LHCN-M2 (cell line): ENCODE measurements around the gene FYB2. TPM values are rescaled to one million over a fixed set of nuclear protein-coding genes. Genes with fewer than 3 reads are reported as not detected.

Source experiments
- DNase-seq: peaks from one replicate; pipeline ENCODE4 v3.0.0-alpha.2; 2012; ENCODE audit warnings: low read depth
- total RNA-seq: library from RNA; depleted of rRNA; stranded (reverse); fragments of >200 nt; gene quantifications from 2 replicates; pipeline ENCODE4 v1.2.3, GENCODE V29; 2014

The FYB2 gene
- total RNA-seq, 1 experiment from 2014 or later: not detected

DNA sequence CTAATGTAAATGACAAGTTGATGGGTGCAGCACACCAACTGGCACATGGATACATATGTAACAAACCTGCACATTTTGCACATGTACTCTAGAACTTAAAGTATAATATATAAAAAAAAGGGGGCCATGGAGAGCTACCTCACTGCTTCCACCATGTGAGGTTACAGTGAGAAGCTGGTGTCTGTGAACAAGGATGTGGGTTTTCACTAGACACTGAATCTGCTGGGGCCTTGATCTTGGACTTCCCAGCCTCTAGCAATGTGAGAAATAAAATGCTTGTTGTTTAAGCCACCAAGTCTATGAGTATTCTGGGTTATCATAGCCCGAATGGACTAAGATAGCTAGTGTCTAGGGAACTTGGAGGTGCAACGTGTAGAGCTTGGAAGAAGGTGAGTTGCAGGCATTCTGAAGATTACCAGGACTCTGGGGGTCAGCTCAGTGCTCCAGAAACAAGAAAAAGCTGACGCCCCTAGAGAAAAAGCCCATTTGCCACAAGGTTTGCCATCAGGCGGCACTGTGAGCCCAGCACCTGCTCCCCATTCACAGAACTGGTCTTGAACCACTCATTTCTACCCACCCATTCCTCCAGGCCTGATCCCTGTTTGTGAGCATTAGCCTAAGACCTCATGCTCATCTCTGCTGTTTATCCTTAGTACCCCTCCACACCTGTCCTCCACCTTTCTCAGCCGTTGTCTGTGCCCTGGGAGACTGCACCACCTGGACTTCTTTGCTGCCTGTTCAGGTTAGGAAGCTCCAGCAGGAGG is 15.1 kb upstream of the FYB2 start:
- no peak for DNase-seq

DNA sequence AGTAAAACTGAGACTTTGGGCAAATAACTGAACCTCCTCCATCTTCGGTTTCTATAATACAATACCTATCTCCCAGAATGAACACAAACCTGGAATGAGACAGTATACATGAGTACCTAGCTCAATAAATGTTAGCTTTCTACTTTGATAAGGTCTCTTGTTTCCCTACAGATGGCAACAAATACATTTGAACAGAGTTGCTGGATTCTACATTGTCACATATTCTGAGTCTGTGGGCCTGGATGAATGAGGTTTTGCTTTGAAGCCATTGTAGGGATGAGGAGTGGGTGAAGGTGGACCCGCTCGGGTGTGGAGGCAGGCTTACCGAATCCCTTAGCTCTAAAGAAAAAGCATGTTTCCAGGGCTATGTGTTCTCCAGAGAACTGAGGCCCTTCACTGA is 13.9 kb upstream of the FYB2 start:
- DNase-seq: no peak

DNA sequence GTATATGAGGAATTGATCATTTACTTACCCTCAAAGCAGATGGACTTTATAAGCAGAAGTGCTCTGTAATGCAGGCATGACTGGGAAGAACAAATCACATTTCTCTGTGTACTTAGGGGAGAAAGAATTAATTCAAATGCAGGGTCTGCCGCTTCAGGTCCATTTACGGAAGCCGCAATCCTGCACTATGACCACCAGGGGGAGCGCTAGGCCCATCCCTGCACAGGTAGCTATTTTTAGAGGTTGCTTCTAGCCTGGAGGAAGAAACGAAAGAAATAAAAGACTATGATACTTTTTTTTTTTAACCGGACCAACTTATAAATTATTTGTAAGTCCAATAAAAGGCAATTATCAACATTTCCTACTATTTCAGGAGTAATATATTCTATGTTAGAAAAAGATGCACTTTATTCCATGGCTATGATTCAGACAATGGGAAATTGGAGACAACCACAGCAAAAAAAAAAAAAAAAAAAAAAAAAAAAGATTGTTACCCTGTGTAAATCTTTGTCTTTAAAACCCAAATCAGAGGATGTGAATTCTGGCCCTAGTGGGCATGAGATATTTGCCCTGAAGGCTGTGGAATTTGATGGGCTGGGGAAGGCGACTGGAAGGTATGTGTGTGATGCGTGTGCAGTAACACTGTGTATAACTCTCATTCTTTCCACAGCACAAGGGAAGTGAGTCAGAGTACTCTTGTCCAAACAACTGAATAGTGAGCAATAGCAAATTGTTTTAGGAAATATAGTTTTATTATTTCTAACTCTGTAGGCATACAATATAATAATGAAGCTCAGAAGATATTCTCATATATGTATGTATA is 12.9 kb upstream of the FYB2 start:
- peak; percentile 73 for DNase-seq

DNA sequence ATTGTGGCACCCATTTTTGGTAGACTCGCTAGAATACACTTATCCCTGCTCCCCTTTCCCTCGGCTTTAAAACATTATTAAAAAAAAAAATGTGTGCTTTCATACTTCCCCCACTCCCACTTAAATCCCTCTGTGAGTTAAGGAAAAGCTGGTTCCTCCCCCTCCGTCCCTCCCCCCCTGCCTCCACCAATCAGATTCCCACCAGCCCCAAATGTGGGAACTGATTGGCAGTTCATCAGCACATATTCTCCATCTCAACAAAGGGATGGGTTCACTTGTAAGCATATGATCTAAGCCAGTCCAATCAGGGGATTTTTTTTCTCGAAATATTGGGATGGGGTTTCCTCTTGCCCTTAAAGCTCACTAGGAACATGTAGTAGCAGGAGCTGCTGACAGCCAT is 10.8 kb upstream of the FYB2 start:
- DNase-seq: no peak

DNA sequence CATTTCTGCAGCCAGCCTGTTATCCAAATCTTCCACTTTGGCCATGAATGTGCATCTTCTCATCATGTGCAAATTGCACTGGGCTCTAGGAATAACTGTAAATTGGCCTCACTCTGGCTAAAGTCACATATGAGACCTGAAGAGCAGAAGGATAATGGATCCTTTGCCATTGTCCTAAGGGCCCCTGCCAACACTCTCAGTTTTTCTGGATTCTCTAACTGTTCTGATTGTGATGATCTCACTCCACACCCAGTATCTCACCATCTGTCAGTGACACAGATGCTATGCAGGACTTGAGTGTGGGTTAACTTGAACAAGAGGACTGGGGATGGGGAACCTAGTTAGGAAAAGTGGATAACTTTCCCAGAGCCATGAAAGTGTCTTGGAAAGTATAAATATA is 8.5 kb upstream of the FYB2 start:
- no peak for DNase-seq

DNA sequence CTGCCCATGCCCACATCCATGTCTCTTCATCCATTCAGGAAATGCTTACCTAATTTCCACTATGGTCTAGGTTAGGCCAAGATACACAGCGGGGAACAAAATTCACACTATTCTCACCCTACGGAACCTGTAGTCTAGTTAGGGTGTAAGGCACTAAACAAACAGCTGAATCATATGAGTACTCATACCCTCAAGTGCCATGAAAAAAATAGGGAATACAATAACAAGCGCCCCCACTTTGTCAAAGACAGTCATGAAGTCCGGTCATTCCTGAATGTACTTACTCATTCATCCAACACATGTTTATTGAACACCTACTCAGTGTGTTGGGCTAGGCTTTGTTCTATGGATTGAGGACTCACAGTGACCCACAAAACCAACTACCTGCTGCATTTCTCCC is 6.2 kb upstream of the FYB2 start:
- no peak for DNase-seq

DNA sequence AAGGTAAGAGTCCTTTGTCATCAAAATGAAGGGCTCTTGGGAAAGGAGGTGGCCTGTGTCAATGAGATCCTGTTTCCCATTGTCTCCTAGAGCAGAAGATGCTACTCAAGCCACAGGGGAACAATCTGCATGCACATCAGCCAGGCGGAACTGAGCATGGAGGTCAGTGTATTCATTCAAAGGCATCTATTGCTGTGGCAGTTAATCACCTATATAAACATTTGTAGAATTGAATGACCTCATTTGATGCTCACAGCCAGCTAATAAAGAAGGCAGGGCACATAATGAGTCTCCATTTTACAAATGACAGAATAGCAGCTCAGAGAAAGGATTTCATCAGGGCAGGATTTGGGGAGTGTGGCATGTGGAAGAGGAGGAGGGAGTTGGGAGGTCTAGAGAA is 5.7 kb upstream of the FYB2 start:
- DNase-seq: no peak

DNA sequence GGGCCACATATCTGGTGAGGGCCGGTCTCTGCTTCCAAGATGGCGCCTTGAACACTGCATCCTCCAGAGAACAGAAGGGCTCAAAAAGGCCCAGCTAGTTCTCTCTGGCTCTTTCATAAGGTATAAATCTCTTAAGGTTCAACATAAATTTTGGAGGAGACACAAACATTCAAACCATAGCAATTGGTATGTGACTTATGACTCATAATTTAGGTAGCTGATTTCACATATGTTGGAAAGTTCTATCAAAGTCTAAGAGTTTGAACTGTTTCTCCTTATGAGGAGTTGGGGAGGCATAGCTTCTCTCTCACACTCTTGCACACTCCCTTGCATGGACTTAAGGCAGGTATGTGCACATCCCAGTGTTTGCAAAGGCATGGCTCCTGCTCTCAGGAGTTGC is 5.1 kb upstream of the FYB2 start:
- DNase-seq: no peak

DNA sequence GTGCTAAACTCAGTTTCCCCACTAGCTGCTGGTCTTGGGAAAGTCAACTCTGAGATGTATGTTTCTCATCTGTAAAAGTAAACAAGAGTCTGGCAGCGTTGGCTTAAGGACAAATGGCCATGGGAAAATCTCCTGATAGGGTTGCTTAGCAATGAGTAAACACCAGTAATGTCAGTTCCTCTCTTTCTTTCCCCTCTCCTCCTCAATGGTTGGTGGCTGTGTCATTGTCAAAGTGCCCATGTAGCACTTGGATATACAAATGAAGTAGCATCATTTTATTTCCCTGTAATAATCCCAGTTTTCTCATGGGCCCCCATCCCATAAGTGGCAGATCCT is 2.2 kb upstream of the FYB2 start:
- no peak for DNase-seq

DNA sequence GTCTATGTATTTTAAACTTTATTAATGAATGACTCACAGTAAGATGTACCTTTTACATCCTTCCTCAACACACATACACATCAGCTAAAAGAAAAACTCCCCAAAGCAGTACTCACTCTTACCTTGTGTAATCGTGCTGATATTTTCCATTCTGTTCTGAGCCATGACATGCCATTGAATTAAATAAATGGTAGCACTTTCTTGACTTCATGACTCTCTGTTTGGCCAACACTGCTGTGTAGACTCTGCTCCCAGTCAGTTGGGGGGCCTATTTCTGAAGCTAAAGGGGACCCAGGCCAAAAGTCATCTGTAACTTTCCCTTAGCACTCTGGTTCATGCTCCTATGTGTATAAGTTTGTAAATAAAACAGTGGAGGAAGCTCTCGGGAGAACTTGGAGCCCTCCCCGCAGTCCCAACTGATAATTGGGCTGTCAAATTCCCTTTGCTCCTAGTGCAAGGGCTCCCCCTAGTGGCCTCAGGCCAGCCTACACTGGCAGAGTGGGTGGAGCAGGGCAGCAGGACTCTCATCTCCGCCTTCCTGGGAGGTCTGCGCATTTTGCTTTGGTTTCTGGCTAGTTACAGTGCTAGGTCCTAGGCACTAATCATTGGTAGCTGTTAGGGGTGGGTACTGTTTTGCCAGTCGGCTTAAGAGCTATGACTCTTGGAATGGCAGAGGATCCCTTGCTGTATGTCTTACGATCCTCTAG is 1.7 kb upstream of the FYB2 start:
- peak; percentile 61 for DNase-seq

DNA sequence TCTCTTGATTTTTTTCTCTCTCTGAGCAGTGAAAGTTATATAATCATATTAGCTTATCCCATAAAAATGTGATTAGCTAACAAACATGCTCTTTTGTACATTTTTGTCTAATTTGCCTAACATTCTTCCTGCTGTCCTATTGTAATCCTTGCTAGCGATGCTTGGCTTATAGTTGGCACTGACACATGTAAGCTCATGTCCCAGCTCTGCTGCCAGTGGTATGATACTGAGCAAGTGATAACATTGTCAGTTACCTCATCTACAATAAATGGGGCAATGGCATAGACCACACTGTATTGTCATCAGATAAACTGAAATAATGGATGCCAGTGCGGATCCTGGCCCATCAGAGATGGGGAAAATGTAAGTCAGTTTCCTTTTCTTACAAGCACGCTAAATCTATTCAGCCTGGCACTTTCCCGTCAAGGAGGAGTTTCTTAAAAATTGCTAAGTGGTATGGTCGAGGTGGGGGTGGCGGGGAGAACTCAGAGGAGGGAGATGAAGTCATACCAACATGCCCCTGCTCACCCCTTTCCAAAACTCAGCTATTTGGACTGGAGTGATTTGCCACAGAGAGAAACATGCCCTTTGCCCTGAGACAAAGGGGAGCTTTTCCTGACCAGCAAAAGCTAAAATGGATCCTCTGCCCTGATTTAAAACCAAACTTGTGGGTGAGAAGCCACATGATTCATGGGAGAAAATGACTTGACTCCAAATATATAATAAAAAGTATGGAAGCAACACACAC is 1.3 kb downstream of the FYB2 start:
- DNase-seq: no peak

DNA sequence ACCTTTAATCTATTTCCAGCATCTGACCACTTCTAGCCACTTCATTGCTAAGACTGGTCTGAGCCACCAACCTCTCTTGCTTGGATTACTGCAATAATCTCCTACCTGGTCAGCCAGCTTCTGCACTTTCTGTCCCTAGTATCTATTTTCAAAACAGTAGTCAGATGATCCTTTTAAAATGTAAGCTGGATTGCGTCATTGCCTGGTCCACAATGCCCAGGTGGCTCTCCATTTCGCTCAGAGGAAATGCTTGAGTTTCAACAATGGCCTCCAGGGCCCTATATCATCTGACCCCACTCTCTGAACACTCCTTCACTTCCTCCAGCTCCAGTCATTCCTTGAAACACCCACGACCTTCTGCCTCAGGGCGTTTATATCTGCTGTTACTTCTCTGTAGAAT is 2.3 kb downstream of the FYB2 start:
- DNase-seq: no peak

DNA sequence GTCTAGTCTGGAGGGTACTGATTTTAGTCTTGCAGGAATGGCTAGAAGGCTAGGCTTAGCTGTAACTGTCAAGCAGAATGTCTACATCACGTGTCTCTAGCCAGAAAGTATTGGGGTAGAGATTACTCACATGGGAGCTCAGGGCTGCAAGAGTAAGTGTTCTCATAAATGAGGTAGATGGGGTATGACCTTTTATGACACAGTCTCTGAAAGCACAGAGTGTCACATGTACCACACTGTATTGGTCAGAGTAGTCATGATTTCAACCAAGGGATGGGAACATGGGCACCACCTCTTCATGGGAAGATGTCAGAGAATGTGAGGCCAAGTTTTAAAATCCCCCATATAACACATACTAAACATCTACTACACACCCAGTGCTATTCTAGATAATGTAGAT is 2.9 kb downstream of the FYB2 start:
- DNase-seq: peak; percentile 6

DNA sequence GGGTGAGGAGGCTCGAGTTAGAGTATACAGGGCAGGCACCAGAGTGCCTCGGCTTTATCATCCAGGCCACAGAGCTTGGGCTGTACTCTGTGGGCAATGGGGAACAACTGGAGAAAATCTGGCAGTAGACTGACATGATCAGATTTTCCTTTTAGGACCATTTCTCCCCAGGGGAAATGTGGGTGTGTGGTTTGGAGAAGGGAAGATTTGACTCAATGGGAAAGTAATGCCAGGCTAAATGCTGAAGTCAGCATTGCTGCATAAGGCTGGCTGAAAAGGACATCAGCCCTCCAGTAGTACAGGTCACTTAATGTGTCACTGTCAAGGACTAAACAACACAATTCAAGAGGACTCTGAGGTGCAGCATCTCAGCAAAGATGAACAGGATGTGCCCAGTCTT is 5.0 kb downstream of the FYB2 start:
- peak; percentile 14 for DNase-seq

DNA sequence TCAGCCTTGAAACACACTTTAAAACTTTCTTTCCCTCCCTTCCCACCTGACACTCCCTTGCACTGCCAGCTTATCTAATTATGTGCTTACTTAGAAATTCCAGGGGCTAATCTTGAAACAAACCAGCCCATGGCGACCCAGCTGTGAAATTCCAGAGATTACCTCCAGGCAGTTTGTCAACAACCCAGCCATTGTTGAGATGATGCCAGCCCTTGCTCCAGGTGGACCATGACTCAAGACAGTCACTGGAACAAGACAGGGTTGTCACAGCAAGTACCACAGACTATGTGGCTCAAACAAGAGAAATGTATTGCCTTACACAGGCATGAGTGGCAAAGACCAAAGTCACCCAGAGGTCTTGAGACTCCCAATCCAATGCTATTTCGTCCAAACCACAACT is 7.9 kb downstream of the FYB2 start:
- DNase-seq: no peak

DNA sequence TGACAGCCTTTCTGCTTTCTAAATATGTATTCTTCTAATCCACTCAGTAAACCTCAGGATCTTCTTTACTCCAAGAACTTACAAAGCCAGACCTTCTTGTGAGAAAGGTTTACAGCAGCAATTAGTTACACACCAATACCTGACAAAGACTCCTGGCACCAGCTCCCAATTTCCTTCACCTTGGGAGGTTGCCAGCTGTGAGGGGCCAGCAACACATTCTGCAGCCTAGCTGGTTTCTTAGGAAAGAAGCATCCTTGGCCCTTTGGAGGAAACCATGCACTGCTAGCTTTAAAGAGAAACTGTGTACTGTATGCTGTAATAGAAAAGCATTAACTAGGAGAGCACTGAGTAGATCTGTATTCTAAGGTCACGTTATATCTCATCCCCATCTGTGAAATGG is 10.8 kb downstream of the FYB2 start:
- DNase-seq: no peak

DNA sequence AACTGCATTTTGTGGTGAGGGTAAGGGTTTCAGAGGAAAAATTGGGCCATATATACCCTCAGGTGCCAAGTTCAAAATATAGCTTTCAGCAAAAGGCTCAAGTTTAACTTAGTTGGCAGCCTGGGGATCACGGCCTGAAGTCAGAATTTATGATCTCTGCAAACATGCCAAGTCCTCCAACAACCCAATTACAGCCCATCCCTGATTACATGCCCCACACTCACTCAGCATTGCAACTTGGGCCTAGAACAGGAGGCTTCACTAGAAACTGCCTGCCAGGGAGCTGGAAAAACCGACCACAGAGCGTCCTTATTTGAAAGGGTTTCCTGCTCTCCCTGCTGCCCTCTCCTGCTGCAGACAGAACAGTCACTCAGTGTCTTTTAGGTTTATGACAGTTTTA is 12.4 kb downstream of the FYB2 start:
- no peak for DNase-seq

DNA sequence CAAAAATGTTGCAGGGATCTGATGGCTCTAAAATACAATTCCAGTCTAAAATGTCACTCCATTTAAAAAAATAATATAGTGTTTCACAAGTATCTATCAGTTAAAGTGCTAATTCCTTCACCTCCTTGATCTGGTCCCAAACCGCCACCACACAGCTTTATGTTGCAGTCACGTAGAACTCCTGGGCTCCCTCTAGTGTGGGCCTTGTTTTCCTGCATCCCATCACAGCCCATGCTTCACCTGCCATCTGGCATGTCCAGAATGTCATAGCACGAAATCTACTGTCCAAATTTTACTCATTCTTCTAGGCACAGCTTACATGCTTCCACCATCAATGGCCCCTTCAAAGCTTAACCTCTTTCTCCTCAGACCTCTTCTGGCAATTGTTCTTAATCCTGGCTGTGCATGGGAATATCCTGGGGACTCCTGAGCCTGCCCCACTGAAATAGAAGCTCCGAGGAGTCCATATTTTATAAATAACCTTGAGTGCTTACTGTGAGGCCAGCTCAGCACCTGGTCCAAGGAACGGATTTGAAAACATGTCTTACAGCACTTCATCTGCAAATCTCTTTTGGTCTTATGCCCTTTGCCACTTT is 15.5 kb downstream of the FYB2 start:
- DNase-seq: peak; percentile 28

DNA sequence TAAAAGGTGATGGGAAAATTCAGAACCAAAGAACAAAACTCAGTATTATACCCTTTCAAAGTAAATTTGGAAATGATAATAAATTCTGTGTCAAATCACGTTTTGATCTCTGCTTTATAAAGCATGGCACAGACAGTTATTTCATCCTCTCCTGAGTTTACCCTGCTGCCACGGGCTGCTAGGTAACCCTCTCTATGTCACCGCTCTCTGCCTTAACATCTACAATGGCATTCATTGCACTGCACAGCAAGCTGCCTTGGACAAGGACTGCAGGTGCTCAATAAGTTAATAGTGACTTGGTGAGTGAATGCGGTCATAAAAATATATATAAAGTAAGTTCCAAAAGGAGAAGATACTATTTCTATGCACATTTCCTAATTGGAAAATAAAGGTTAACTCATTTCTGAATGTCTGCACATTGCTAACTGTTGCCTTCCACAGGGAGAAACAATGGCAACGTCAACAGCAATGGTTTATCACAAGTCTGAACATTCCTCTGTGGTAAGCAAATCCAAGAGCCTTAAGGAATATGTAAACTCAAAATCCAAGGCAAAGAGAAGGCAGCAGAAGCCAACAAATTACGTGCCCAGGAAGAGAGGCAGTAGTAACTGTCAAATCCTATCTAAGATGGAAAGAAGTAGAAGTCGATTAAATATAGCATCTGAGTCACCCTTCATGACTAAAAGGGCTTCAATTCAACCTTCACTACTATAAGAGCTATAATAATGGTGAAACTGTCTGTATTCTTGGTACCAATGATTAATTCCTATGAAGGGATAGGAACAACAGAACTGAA is 19.4 kb downstream of the FYB2 start:
- peak; percentile 17 for DNase-seq

DNA sequence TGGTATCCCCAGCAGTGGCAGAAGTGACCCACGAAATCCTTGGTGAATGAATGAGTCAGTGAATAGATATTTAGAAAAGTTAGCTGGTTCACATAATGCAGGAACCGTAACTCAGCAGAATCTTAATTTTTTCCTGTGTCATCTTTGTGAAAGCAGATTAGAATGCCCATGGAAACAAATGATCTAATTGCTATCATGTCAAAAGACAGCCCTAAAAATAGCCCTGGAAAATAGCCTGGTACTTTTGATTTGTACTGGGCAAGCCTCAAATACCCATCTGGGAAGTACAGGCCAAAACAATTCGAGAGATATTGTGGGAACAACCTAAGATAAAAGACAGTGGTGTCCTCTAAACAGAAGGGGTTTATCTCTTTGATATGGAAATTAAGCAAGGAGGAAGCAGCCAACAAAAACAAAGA is 21.1 kb downstream of the FYB2 start:
- peak; percentile 46 for DNase-seq
